Peyer's patch (tissue), 4 donors: Measurements from ENCODE around the gene PDZK1IP1.

Experiments used
- CTCF ChIP-seq, 6 experiments: fragments of 450-650 bp in 4 of 6; fragments of 200-600 bp in 2 of 6; sonication (generic) in 1 of 6; IDR thresholded peaks; one replicate each; pipeline ENCODE4 v1.5.1; 2017 to 2019; ENCODE audit warnings: antibody characterized with exemption in 6 of 6, mild to moderate bottlenecking in 3 of 6, moderate library complexity in 1 of 6
- POLR2A ChIP-seq, 2 donors: fragments of 450-650 bp; IDR thresholded peaks; one replicate each; pipeline ENCODE4 v1.5.1; 2017; ENCODE audit warnings: antibody characterized with exemption in 2 of 2, mild to moderate bottlenecking in 2 of 2, moderate library complexity in 2 of 2

- no peak for TF ChIP-seq POLR2A (IDR thresholded peaks at IDR 0.05)
- no peak for TF ChIP-seq CTCF (IDR thresholded peaks at IDR 0.05)
These were observed 22.0 kb upstream of the PDZK1IP1 start for GRCh38 chr1:47211796-47212269.
